OCI-LY1 (cell line): ENCODE measurements around the gene PTPRD.

Source experiments
- EZH2 ChIP-seq: fragments of 200-600 bp; sonication (generic), shearing (Covaris generic); IDR thresholded peaks from 2 replicates; pipeline ENCODE4 v1.8.0; 2017; ENCODE audit warnings: borderline replicate concordance, mixed run types, mild to moderate bottlenecking, antibody characterized with exemption, low read length, moderate library complexity, mixed read lengths
- TF ChIP-seq, protein P1 (sequence below): fragments of 200-600 bp; sonication (generic), shearing (Covaris generic); IDR thresholded peaks from 2 replicates; pipeline ENCODE4 v1.5.1; 2017; ENCODE audit warnings: mild to moderate bottlenecking, antibody characterized with exemption, low read length, moderate library complexity, mixed read lengths

DNA sequence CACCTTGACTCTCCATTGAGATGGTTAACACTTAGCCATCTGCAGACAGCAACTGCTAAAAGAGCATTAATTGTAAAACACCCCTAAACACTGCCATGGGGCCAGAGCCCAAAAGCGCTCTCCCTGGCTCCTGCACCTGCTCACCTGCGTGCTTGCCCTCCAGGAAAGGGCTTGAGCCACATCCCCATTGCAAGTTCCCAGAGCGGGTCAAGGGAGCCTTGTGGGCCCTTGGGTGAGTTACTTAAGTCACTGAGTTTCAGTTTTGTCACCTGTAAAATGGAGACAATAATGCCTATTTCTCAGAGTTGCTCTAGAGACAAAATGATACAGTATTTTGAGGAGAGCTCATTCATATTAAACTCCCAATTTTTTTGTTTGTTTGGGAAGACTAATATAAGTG lies 967.8 kb downstream of the PTPRD start:
- TF ChIP-seq, protein P1, sequence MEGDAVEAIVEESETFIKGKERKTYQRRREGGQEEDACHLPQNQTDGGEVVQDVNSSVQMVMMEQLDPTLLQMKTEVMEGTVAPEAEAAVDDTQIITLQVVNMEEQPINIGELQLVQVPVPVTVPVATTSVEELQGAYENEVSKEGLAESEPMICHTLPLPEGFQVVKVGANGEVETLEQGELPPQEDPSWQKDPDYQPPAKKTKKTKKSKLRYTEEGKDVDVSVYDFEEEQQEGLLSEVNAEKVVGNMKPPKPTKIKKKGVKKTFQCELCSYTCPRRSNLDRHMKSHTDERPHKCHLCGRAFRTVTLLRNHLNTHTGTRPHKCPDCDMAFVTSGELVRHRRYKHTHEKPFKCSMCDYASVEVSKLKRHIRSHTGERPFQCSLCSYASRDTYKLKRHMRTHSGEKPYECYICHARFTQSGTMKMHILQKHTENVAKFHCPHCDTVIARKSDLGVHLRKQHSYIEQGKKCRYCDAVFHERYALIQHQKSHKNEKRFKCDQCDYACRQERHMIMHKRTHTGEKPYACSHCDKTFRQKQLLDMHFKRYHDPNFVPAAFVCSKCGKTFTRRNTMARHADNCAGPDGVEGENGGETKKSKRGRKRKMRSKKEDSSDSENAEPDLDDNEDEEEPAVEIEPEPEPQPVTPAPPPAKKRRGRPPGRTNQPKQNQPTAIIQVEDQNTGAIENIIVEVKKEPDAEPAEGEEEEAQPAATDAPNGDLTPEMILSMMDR, result no peak
- TF ChIP-seq EZH2, result no peak
